ENCODE measurements around the gene ABTB2.

The ABTB2 gene

GRCh38 chr11:34105079-34105956 is 252.5 kb downstream of the ABTB2 start, which contains the start of gene NAT10:
TSS of gene NAT10 (plus strand) at chr11:34105629. CDS start at chr11:34108226, 2,597 bp downstream.
- peak; percentile 99 for DNase-seq (ENCODE audit: low spot score)

- DNase-seq (ENCODE audit: low spot score) = no peak
These were observed 253.1 kb downstream of the ABTB2 start for GRCh38 chr11:34104680-34105078.

Measured in hematopoietic multipotent progenitor cell treated with erythropoietin and hydrocortisone succinate and interleukin-3 and kit ligand, for 17 days (in vitro differentiated cells).